IMR-90 (cell line): Measurements from ENCODE around the gene NNMT. TPM values are rescaled to one million over a fixed set of nuclear protein-coding genes. Genes with fewer than 3 reads are reported as not detected.

Experiments
- ATAC-seq: fragments of 200-7000 bp; cut with Tn5 transposase; 2 replicates; pipeline ENCODE4 v1.9.1; 2020; ENCODE audit warnings: low read depth, mild to moderate bottlenecking, moderate library complexity
- BruUV-seq: library from RNA; stranded (reverse); fragments of 400-500 nt; replicated peaks from 2 replicates; lab custom pipeline; 2021; lab: Mats Ljungman, UMichigan
- CTCF ChIA-PET: fragments of 300-600 bp; formaldehyde crosslinking; extraction: SDS; loops from one replicate; lab custom pipeline; 2021; ENCODE audit warnings: antibody characterized with exemption; lab: Yijun Ruan, JAX
- POLR2A ChIA-PET: fragments of 300-600 bp; sonication (Branson Sonifier 250); formaldehyde crosslinking; loops from one replicate; lab custom pipeline; 2022; ENCODE audit warnings: antibody characterized with exemption; ENCODE audit not compliant: unreplicated experiment; lab: Charles Lee
- DNase-seq: peaks from one replicate; pipeline ENCODE4 v3.0.0; 2013
- H2AFZ ChIP-seq: replicated peaks from 2 replicates; pipeline ENCODE3; 2013; ENCODE audit warnings: low read length, mild to moderate bottlenecking; ENCODE audit not compliant: poor library complexity
- H2AK5ac ChIP-seq: 2 replicates; pipeline ENCODE4 v1.6.1; 2013; ENCODE audit warnings: low read depth, low read length, inconsistent platforms
- H2AK9ac ChIP-seq: replicated peaks from 2 replicates; pipeline ENCODE3; 2013; ENCODE audit warnings: mild to moderate bottlenecking, low read depth, low read length, moderate library complexity; ENCODE audit not compliant: poor library complexity
- H2BK120ac ChIP-seq: 2 replicates; pipeline ENCODE4 v1.6.1; 2013; ENCODE audit warnings: low read depth, low read length, inconsistent platforms
- H2BK15ac ChIP-seq: 3 replicates; pipeline ENCODE4 v1.6.1; 2013; ENCODE audit warnings: low read depth, low read length, inconsistent platforms
- H2BK20ac ChIP-seq: 2 replicates; pipeline ENCODE4 v1.6.1; 2013; ENCODE audit warnings: low read depth, mild to moderate bottlenecking, inconsistent platforms, low read length, moderate library complexity
- H2BK5ac ChIP-seq: 2 replicates; pipeline ENCODE4 v1.6.1; 2013; ENCODE audit warnings: mild to moderate bottlenecking, low read depth, low read length, inconsistent platforms; ENCODE audit not compliant: poor library complexity, severe bottlenecking
- H3K14ac ChIP-seq: replicated peaks from 2 replicates; pipeline ENCODE4 v1.6.1; 2013; ENCODE audit warnings: low read depth, low read length, inconsistent platforms
- H3K18ac ChIP-seq: 2 replicates; pipeline ENCODE4 v1.6.1; 2013; ENCODE audit warnings: low read depth, low read length, control low read depth
- H3K23ac ChIP-seq: 2 replicates; pipeline ENCODE4 v1.6.1; 2013; ENCODE audit warnings: low read depth, low read length, inconsistent platforms
- H3K27ac ChIP-seq: 2 replicates; pipeline ENCODE4 v1.5.1; 2013; ENCODE audit warnings: mild to moderate bottlenecking, control low read depth, low read length; ENCODE audit not compliant: insufficient read depth
- H3K27me3 ChIP-seq: 2 replicates; pipeline ENCODE4 v1.6.1; 2013; ENCODE audit warnings: low read length; ENCODE audit not compliant: control insufficient read depth, insufficient read depth
- H3K36me3 ChIP-seq: 2 replicates; pipeline ENCODE4 v1.6.1; 2013; ENCODE audit warnings: low read length, mixed read lengths; ENCODE audit not compliant: control insufficient read depth, insufficient read depth
- H3K4ac ChIP-seq: 2 replicates; pipeline ENCODE4 v1.6.1; 2013; ENCODE audit warnings: low read depth, low read length, inconsistent platforms
- H3K4me1 ChIP-seq: 2 replicates; pipeline ENCODE4 v1.6.1; 2013; ENCODE audit warnings: low read length, mixed read lengths; ENCODE audit not compliant: control insufficient read depth, insufficient read depth
- H3K4me2 ChIP-seq: 2 replicates; pipeline ENCODE4 v1.6.1; 2013; ENCODE audit warnings: low read depth, mild to moderate bottlenecking, control low read depth, low read length, moderate library complexity
- H3K4me3 ChIP-seq: 2 replicates; pipeline ENCODE4 v1.5.1; 2013; ENCODE audit warnings: low read depth, mild to moderate bottlenecking, control low read depth, low read length, moderate library complexity; ENCODE audit not compliant: insufficient read depth
- H3K56ac ChIP-seq: 2 replicates; pipeline ENCODE4 v1.6.1; 2013; ENCODE audit warnings: low read length, inconsistent platforms; ENCODE audit not compliant: insufficient read depth; ENCODE audit errors: extremely low read depth
- H3K79me1 ChIP-seq, 2 experiments: 2 replicates each; pipeline ENCODE4 v1.6.1; 2013; ENCODE audit warnings: low read length in 2 of 2, inconsistent platforms in 1 of 2, low read depth in 1 of 2
- H3K9ac ChIP-seq: 2 replicates; pipeline ENCODE4 v1.6.1; 2013; ENCODE audit warnings: low read depth, low read length, control low read depth
- H3K9me1 ChIP-seq: 2 replicates; pipeline ENCODE4 v1.6.1; 2013; ENCODE audit warnings: low read length, inconsistent platforms; ENCODE audit not compliant: insufficient read depth
- H3K9me3 ChIP-seq: 2 replicates; pipeline ENCODE4 v1.6.1; 2013; ENCODE audit warnings: low read length; ENCODE audit not compliant: control insufficient read depth, insufficient read depth
- H4K20me1 ChIP-seq: 2 replicates; pipeline ENCODE4 v1.6.1; 2013; ENCODE audit warnings: low read length, inconsistent platforms; ENCODE audit not compliant: insufficient read depth
- H4K5ac ChIP-seq: 2 replicates; pipeline ENCODE4 v1.6.1; 2013; ENCODE audit warnings: mild to moderate bottlenecking, low read depth, low read length, control low read depth
- H4K8ac ChIP-seq, 2 experiments: 2 replicates each; pipeline ENCODE4 v1.6.1; 2013; ENCODE audit warnings: low read depth in 2 of 2, low read length in 2 of 2, control low read depth in 1 of 2, inconsistent platforms in 1 of 2
- H4K91ac ChIP-seq: 2 replicates; pipeline ENCODE4 v1.6.1; 2013; ENCODE audit warnings: low read depth, low read length, inconsistent platforms; ENCODE audit not compliant: insufficient read depth
- CHD1 ChIP-seq: IDR thresholded peaks from 2 replicates; pipeline ENCODE4 v1.6.1; 2012; ENCODE audit warnings: low read depth, low read length, improper control_type of control experiment
- ELK1 ChIP-seq: fragments of 150-350 bp; IDR thresholded peaks from 2 replicates; pipeline ENCODE4 v1.6.1; 2016; ENCODE audit warnings: low read depth, mild to moderate bottlenecking, low read length, moderate library complexity, borderline replicate concordance
- MAZ ChIP-seq: IDR thresholded peaks from 2 replicates; pipeline ENCODE4 v1.6.1; 2012; ENCODE audit warnings: low read depth, mild to moderate bottlenecking, low read length, improper control_type of control experiment, moderate library complexity, borderline replicate concordance
- MXI1 ChIP-seq: IDR thresholded peaks from 2 replicates; pipeline ENCODE4 v1.6.1; 2012; ENCODE audit warnings: low read depth, mild to moderate bottlenecking, low read length, moderate library complexity, borderline replicate concordance
- NFE2L2 ChIP-seq: fragments of 150-350 bp; IDR thresholded peaks from 2 replicates; pipeline ENCODE4 v1.6.1; 2016; ENCODE audit warnings: low read depth, mild to moderate bottlenecking, low read length
- POLR2A ChIP-seq: IDR thresholded peaks from 2 replicates; pipeline ENCODE4 v1.6.1; 2012; ENCODE audit warnings: mild to moderate bottlenecking, low read depth, low read length
- RCOR1 ChIP-seq: IDR thresholded peaks from 2 replicates; pipeline ENCODE4 v1.6.1; 2012; ENCODE audit warnings: mild to moderate bottlenecking, low read length, improper control_type of control experiment; ENCODE audit not compliant: insufficient replicate concordance
- RFX5 ChIP-seq: IDR thresholded peaks from 2 replicates; pipeline ENCODE4 v1.8.0; 2012; ENCODE audit warnings: low read depth, mild to moderate bottlenecking, low read length, moderate library complexity
- SMC3 ChIP-seq: fragments of 150-350 bp; IDR thresholded peaks from 2 replicates; pipeline ENCODE4 v1.6.1; 2016; ENCODE audit warnings: low read depth, mild to moderate bottlenecking, antibody characterized with exemption, low read length, moderate library complexity
- WGBS, 2 experiments: methylation state at CpG; one replicate each; pipeline versions ENCODE4 v1.1.5 to v1.1.7; 2013; ENCODE audit warnings: missing lambda C conversion rate in 2 of 2; ENCODE audit not compliant: insufficient read length in 1 of 2; ENCODE audit errors: extremely low coverage in 2 of 2; 5-methylcytosine and 5-hydroxymethylcytosine counted together
- dilution Hi-C: fragments of 300-500 bp; cut with HindIII; formaldehyde crosslinking; loops from one replicate; pipeline ENCODE4 v1.14.3; 2018; ENCODE audit warnings: low sequenced_read_pairs; ENCODE audit not compliant: unreplicated experiment
- in situ Hi-C: fragments of 300-500 bp; cut with MboI; formaldehyde crosslinking; loops from 3 replicates; pipeline ENCODE4 v1.14.3; 2019; ENCODE audit warnings: low sequenced_read_pairs, inconsistent platforms, mixed read lengths
- intact Hi-C: fragments of 100-400 bp; cut with micrococcal nuclease; formaldehyde crosslinking; loops from 2 replicates; pipeline ENCODE4 v1.10.0; 2022
- polyA plus RNA-seq, 3 experiments: library from polyadenylated mRNA; depleted of rRNA; stranded (reverse); fragments of >200 nt; gene quantifications; 2 replicates each; pipeline ENCODE4 v1.2.3, GENCODE V29; 2012; ENCODE audit warnings: low replicate concordance in 1 of 3
- total RNA-seq: library from RNA; depleted of rRNA; stranded (reverse); fragments of >200 nt; gene quantifications from 2 replicates; pipeline ENCODE4 v1.2.3, GENCODE V29; 2012

The NNMT gene
- total and polyA plus RNA-seq, 2 of the 4 experiments (the other 2 are of a cell fraction), result 79.7 to 108 TPM

- Histone ChIP-seq H4K5ac (no peak overlapping the region), H3K23ac (no peak overlapping the region), H3K4ac (no peak overlapping the region), H3K14ac (no peak overlapping the region), H2BK15ac (no peak overlapping the region), H2BK120ac (no peak overlapping the region), H3K9me3 (no peaks in the 10 kb centered on the region), H3K9ac (no peak overlapping the region), H3K9me1 (no peaks in the 10 kb centered on the region), H4K8ac (no peak overlapping the region), H3K27me3 (no peaks in the 10 kb centered on the region), H3K4me2 (no peak overlapping the region), H3K18ac (no peak overlapping the region), H3K4me1 (peaks cover 9% of the 10 kb centered on the region), H3K4me3 (no peak overlapping the region), H2AK9ac (no peak overlapping the region), H3K36me3 (peaks cover 4% of the 10 kb centered on the region; the same call in 1 of the 2 replicates), H2BK5ac (no peak overlapping the region), H2AFZ (no peak overlapping the region), H3K79me1 (no peaks in the 10 kb centered on the region), H2AK5ac (no peak overlapping the region), H3K27ac (no peak overlapping the region), H4K20me1 (no peaks in the 10 kb centered on the region), H2BK20ac (no peak overlapping the region), H4K91ac (no peak overlapping the region), H3K56ac (no peak overlapping the region)
- 57% methylated on average over 1 of the region's 5 CpGs; no CpG with 5 or more reads in 1 of the 2 experiments for WGBS, 2 experiments
- ChIA-PET POLR2A (no interaction called here), CTCF (no interaction called here)
- TF ChIP-seq SMC3 (no peak), MXI1 (no peak), RFX5 (no peak), POLR2A (no peak), NFE2L2 (no peak), ELK1 (no peak), RCOR1 (no peak), MAZ (no peak), CHD1 (no peak)
- dilution Hi-C loops (no loop called here), intact Hi-C loops (no loop called here), in situ Hi-C loops (no loop called here)
- BruUV-seq, result no TSS peak
- ATAC-seq (no peak), DNase-seq (no peak)
Measured at GRCh38 chr11:114319716-114320328, 23.6 kb downstream of the NNMT start.
